ENCODE results near the gene NDFIP1.
A peak's percentile ranks its signal among the peaks of the same experiment; 100 is the strongest.
"Not testable (repeated sequence)": the region's sequence is repeated elsewhere in the genome, so short reads cannot be mapped to it uniquely, and the experiment has no call there.

NDFIP1 gene, protein sequence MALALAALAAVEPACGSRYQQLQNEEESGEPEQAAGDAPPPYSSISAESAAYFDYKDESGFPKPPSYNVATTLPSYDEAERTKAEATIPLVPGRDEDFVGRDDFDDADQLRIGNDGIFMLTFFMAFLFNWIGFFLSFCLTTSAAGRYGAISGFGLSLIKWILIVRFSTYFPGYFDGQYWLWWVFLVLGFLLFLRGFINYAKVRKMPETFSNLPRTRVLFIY

DNA sequence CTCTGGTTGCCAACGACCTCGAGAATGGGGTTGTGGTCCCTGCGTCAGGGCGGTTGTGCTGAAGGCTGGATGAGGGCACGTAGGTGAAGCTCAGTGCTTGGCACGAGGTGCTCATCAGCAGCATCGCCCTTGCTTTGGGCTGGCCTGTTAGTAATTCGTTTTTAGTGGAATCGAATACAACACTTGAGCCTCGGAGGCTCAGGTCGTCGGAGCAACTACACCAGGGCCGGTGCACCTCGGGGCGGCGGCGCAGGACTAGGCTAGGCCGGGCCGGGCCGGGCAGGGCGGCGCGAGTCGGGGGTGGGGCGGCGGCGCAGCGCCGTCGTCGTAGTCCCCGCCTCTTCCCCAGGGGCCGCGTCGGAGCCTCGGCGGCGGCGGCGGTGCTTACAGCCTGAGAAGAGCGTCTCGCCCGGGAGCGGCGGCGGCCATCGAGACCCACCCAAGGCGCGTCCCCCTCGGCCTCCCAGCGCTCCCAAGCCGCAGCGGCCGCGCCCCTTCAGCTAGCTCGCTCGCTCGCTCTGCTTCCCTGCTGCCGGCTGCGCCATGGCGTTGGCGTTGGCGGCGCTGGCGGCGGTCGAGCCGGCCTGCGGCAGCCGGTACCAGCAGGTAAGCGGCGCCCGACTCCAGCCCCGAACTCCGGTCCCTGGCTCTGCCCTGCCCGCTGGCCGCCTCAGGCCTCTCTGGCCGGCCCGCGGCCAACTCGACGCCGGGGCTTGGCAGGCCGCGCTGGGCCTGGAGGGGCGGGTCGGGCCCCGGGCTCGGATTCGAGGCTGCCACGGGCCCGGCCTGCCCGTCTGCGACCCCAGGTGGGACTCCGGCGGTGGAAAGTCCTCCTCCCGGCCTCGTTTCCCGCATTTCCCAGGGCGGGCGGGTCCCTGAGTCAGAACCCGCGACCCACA lies at the start of gene NDFIP1:
Gene NDFIP1 (plus strand): TSS at position 348 of the 899 bp plus-strand sequence. CDS start 196 bp downstream, at position 544.
- DNase-seq, result peak; percentile 69 to 80

DNA sequence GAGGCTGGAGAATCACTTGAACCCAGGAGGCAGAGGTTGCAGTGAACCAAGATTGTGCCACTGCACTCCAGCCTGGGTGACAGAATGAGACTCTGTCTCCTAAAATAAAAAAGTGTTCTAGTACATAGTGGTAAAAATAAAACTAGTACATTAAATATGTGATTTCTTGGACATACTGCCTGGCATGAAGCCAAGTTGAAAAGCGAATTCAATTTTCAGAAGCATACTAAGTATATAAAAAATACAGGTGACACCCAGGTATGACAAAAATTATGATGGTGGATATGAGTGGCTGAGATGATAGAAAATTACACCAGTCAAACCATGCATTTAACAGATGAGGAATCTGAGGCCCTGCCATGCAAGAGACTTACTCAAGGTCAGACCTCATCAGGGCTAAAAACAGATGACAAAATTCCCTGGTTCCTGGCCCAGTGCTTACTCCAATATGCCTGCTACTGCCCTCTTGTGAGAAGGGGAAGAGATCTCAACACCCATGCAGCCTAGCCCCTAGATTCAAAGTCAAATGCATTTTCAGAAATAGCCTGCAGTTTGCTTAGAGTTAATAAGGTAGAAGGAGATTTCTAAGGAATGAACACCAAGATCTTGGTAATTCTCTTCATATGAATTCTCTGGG lies 49.2 kb upstream of the NDFIP1 start:
- DNase-seq, result peak; percentile 56 to 60

DNA sequence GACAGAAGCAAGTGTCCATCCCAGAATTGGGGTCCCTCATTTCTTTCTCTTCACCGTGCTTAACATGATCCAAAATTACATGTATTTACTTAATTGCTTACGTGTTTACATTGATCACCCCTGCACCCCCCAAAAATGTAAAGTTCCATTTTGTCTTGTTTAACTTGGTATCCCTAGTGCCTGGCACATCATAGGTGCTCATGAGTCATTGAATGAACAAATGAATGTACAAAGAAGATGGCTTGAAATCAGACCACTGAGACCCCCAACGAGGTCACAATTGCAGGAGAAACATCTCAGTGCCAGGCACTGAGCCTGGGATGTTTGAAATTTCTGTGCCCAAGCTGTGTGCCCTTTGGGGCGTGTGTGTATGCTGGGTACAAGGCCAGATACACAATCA lies 45.2 kb upstream of the NDFIP1 start:
- DNase-seq, result no peak

DNA sequence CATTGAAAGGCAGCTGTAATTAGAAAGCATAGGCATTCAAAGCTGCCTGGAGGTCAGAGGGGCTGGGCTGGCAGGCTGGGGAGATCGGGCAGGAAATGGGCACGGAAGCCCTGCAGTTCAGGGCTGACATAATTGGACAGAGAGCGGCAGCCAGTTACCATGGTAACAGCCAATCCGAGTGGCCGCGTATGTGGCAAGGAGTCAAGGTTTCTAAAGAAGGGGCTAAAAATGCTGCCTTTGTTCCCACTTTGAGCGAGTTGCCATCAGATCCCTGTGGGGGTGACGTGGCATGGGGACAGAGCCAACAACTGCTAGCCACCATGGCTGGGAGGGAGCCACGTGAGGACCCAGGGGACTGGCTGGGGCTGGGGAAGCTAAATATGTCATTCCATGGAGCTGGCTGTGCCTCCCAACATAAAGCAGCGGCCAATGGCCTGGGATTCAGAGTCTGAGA lies 44.7 kb upstream of the NDFIP1 start:
- no peak for DNase-seq

DNA sequence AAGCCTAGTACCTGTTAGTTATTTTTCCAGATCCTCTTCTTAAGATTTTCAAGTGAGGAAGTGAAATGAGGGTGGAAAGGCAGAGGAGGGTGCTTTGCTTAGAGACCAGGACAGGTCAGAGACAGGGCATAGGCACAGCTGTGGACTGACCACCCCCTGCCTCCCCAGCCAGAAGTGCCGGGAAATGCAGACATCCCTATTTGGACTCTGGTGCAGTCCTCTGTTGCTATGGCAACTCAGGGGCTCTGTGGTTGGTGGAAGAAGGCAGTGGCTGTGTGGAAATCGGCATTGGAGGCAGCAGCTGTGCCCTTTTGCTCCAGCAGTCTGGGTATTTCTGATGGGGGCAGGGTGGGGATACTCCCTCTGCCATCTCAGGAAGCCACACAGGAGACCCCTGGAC lies 43.3 kb upstream of the NDFIP1 start:
- no peak for DNase-seq

DNA sequence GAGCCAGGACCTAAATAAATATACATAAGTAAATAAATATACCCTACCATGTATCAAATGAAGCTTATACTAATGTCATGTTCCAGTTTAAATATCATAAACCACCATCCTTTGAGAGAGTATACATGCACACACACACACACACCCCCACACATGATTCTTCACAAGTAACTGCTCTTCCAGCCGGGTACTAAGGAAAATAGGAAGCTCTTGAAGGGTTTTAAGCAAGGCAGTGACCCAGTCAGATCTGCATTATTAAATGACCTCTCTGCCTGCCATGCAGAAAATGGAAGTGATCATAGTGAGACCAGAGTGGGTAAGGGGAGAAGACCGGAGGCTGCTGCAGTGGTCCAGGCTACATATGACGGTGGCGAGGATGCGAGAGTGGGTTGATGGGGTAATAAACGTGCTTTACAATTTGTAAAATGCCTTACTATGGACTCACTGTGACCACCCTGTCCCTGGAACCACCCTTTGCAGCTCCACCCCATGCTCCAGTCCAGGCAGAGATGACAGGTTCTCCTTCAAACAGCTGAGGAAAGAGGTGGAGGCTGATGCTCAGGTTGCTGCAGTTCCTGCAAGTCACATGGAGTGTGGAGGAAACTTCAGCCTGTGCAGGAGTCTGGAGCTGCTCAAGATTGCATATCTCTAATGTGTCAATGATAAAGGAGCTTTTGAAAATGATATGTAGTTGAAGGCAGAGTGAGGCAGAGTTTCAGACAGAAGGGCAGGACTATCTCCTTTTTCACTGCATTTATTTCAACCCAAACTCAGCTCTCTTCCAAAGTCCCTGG lies 38.8 kb upstream of the NDFIP1 start:
- peak; percentile 36 to 56 for DNase-seq

DNA sequence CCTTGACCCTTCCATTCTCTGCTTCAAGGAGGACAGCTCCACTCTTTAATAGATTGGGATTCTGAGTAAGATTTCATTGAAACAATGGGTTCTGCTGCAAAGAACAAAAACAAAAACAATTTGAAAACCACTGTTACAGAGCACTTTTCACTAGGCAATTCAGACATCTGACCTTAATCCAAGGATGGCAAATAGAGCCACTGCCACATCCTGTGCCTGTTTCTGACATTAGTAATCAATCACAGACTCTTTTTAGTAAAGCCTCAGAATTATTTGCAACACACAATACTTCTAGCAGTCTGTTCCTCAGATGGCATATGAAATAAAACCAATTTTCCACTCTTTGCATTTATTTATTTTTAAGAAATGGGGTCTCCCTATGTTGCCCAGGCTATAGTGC lies 37.8 kb upstream of the NDFIP1 start:
- DNase-seq, result no peak

DNA sequence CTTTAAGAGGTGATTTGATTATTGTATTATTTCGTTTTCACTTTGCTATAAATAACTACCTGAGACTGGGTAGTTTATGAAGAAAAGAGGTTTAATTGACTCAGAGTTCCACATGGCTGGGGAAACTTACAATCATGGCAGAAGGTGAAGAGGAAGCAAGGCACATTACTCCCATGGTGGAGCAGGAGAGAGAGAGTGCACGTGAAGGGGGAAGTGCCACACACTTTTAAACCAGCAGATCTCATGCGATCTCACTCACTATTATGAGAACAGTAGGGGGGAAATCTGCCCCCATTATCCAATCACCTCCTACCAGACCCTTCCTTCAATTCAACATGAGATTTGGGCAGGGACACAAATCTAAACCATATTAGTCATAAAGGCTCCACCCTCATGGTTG lies 36.1 kb upstream of the NDFIP1 start:
- no peak for DNase-seq

DNA sequence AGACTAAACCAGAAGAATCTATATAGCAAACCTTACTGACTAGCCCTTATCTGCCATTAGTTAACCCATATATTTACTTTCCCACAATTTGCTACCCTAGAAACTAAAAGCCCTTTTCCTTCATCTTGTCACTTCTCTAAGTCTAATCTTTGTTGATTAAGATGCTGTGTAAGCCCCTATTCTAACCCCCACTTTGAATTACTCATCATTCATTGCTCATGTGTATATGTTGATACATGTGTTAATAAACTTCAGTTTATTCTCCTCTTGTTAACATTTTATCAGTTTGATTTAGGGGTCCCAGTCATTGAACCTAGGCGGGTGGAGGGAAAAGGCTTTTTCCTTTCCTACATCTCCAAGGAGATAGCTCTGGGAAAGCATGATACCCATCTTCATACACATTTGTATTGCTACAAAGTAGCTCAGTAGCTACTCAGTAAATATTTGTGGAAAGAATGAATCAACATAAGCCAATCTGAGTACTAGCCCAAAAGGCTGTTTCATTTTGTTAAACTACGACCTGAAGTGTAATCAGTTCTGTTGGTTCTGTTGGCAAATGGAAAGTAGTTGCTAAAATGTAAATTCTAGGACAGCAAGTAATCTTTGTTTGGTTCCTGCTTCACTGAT lies 35.1 kb upstream of the NDFIP1 start:
- DNase-seq, result no peak

DNA sequence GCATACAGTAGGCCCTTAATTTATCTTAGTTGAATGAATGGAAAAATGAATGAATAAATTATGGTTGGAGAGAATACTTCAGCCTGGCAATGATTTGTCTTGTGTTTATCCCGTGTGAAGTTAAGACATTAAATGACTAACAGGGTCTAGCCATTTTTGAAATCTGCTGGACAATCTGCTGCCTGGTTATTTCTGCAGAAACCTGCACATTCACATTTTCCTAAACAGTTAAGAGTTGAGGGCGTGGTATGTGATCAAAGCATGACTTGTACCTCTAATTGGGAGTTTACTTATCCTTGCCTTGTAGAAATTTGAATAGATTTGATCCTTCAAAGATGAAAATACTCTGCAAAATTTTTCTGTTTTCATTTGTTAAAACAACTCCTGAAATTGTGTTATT lies 34.6 kb upstream of the NDFIP1 start:
- DNase-seq, result no peak

DNA sequence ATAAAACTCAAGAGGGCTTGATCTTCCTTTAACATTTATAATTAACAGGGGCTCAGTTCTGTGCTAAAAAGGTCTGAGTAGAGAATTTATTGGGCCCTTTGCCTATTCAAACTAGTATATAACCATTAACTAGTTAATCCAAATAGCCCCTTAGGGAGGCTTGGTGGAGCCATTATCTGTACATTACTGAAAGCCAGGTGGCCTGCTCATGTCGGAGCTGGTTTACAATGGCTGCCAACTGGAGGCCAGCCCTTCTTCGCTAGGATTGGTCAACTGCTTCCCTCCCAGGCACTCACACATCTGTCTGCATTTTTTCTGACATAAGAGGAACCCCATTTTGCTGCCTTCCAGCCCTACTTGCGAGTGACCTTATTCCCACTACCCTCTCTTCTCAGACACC lies 30.4 kb upstream of the NDFIP1 start:
- no peak for DNase-seq

DNA sequence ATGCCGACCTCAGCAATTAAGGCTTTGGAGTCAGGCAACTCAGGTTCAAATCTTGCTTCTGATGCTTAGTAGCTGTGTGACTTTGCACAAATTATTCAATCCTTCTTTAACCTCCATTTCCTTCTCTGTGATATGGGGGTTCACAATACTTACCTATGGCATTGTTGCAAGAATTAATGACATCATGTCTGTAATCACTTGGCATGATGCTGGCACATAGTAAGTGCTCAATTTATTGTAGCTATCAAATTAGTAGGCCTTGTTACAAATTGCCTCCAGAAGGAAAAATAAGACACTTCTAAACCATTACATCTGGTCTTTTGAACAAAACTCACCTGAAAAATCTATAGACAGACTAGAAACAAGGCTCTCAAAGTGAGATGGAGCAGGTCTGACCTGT lies 29.9 kb upstream of the NDFIP1 start:
- DNase-seq, result no peak

DNA sequence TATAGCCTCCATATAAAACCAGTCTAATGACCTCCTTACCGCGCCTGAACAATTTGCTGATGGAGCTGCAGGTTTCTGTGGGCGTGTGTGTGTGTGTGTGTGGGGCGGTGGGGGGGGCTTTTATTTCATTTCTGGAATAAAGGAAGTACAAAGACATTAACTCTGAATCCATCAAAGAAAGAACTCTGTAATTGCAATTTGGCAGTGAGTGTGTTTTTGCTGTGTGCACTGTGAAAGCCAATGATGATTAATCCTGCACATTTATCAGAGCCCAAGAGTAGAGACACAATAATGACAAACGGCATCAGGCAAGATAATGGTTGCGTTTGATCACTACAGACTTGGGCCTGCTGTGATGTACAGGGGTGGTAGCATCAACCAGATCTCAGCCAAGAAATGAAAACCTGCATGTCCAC lies 29.3 kb upstream of the NDFIP1 start:
- DNase-seq, result no peak

DNA sequence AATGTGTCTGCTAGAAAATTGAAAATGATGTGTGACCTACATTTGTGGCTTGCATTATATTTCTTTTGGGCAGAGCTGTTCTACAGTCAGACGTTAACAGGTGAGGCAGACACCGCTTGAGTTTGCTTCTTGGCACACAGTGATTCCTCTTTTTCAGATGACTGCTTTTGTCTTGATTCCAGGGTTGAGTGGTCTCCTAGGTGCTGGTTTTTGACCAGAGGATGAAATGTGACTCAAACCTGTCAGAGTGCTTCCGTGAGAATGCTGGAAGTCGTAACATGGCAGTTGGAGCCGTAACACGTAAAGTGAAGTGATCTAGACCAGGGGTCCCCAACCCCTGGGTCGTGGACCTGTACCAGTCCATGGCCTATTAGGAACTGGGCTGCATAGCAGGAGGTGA lies 28.3 kb upstream of the NDFIP1 start:
- DNase-seq, result no peak

DNA sequence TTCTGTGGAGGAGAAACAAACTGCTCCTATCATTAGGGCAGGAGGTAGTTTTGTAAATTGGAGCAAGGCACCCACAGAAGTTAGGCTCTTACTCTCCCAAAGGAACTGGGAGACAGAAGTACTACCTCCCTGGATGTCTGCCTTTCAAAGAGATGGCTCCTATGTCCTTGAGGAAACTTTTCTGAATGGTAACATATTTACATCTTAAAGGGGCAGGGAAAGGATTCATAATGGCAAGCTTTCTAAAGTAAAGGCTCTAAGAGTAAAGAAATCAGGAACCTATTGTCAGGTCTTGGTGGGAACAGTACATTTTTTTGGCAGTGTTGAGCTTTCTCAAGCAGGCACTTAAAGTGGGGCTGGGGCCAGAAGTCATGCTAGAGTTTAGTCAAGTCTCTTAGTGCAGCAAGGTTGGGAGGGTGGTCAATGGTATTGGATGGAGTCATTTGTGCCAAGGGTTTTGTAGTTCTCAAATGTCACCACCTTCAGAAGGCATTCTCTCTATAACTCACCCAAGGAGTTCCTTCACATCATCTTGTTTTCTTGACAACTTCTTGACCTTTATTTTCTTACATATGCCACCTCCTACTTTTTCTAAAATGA lies 26.3 kb upstream of the NDFIP1 start:
- DNase-seq, result no peak

DNA sequence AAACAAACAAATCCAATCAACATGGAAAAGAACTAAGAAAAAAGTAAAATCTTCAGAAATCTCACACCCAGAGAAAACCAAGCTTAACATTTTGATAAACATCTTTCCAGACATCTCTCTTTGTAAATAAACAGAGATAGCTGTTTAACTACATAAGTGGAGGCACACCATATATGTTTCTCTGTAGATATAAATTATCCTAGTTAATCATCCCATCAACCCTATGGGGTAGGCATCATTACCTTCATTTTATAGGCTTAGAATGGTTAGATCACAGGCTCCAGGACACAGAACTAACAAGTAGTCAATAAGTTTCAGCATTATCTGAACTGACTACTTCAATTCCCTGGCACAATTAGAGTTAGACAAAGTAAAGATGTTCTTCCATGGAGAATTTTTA lies 22.4 kb upstream of the NDFIP1 start:
- DNase-seq, result no peak

DNA sequence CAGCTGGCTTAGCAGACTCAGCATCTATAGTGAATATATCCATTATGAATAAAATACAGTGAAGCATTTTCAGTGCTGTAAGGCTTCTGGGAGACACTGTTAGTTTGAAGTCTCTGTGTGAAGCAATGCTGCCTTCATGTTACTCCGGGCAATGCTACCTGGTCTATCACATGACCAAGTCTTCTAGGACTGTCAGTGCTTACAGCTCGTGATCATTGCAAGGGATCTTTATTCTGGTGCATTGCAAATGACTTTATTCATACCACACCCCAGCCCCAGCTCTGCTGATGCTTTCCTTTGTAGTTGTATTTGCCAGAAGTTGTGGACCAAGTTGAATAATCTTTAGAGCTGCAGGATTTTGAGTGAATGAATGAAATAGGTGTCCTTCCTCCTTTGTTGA lies 21.9 kb upstream of the NDFIP1 start:
- no peak for DNase-seq

DNA sequence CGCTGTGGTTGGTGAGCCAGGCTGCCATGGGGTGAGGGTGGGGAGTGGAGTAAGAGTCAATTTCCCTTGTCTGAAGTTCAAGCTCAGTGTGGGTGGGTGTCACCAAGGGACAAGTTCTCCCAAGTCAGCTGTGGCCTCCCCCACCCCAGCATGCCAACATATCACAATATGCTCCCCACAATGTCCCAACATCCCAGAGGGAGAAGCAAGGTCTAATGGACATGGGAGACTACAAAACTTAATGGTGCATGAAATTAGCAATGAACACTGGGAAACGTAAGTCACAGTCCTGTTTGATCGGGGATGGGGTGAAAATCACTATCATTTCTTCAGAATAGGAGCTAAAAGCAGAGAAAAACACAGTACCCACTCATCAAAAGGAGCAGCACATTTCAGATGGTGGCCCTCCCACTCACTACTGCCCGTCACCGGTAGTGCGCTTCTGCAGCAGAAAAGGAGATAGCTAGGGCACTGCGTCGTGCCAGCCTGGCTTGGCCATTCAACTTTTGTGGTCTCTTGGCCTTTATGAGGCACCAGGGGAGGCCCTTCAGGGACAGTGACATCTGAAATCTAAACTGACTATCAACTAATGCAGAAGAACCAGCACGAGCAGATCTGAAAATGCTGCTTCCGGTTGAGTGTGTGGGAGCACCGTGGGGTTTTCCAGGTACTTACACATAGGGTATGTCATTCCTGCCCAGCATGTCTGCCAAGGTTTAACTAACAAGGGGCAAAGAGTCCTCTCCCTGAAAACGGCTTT lies 20.5 kb upstream of the NDFIP1 start:
- DNase-seq, result peak in 1 of 2 donors; percentile 49

DNA sequence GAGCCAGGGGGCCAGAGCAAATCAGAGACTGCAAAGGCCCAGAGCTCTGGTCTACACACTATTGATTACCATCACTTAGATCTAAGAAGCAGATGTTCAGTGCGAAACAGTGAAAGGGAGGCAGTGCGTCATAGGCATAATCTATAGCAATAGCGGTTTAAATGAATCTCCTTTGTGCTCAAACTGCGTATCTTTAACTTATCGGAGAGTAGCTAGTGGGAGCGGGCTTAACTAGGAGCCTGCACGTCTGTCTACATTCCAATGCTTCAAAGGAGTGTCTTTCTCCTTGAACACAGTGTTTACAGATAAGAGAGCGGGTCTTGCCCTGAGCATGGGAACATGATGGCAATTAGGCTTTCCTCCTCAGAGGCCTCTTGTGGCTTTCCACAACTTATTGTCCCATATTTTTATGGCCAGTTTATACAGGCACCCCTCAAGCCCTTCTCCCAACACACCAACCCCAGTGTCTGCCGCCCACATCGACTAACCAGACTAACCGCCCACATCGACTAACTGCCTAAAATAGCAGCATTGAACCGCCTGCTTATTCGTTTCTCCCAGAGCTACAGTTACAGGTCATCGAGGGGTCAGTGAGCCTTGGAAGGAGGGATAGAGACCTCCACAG lies 19.6 kb upstream of the NDFIP1 start:
- DNase-seq, result not testable (repeated sequence)

DNA sequence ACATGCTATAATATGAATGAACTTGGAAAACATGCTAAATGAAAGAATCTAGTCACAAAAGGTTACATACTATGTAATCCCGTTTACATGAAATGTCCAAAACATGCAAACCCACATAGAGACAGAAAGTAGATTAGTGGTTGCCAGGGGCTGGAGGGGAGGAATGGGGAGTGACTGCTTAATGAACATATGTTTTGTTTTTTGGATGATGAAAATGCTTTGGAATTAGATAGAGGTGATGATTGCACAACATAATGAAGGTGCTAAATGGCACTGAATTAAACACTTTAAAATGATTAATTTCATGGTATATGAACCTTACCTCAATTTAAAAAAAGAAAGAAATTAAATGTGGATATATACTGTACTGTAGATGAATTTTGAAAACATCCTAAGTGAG lies 17.6 kb upstream of the NDFIP1 start:
- no peak for DNase-seq

DNA sequence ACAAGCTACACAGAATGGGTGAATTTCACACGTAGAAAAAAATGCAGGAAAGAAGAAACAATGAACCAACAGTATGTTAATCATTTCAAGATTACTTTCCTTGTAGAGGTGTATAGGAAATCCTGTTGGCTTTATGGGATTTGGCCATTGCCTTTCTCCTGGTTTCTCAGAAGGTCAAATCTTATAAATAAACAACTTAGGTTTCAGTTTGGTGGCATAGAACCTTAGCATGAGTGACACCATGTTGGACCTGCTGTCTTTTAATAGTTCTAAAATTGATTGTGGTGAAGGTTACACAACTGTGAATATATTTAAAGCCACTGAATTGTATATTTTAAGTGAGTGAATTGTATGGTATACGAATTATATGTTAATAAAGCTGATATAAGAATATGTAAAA lies 16.7 kb upstream of the NDFIP1 start:
- no peak for DNase-seq

Measured in inflammatory macrophage treated with lipopolysaccharide for 1 hour (primary cell).